ENCODE data around the gene NFKBIZ. TPM values are rescaled to one million over a fixed set of nuclear protein-coding genes. Genes with fewer than 3 reads are reported as not detected.

NFKBIZ gene
- total and polyA plus RNA-seq, 9 of the 15 experiments (the other 6 are each of a cell fraction or from before 2014, with no cell fraction given), result 1.2 to 13.7 (median 5.7) TPM

- no peak for TF ChIP-seq PTTG1 (tag; IDR thresholded peaks at IDR 0.05; ENCODE audit: low read depth)
- no peak for TF ChIP-seq PTRF (tag; IDR thresholded peaks at IDR 0.05)
These were observed 2.0 kb upstream of the NFKBIZ start (continued) for GRCh38 chr3:101847328-101847727.

DNA sequence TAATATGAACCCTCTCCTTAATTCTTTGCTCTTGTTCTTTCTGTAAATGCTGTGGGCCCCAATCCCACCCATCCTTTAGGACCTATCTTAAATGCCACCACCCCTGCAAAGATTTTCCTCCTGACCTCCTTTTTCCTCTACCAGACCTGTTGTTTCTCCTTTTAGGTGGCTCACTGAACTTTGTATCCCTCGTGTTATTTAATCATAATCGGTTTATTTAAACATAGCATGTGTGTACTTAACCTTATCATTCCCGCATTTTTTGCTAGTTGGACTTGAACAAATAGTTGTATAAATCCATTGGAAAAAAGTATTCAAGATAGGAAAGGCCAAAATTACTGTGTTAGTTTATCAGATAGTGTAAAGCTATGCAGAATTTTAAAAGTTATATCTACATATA, 988 bp upstream of the NFKBIZ start:
- intact Hi-C loops (cut with micrococcal nuclease), result no loop called here
- WGBS (ENCODE audit: insufficient coverage, low coverage, missing lambda C conversion rate), result 67% methylated on average over 3 of the region's 3 CpGs
- TF ChIP-seq MTA3 (IDR thresholded peaks at IDR 0.05; ENCODE audit: borderline replicate concordance), result no peak
- TF ChIP-seq USF2 (CRISPR knock-in tag; IDR thresholded peaks at IDR 0.05), result no peak
- no peak for TF ChIP-seq TAF7 (tag; IDR thresholded peaks at IDR 0.05)
- TF ChIP-seq KLF6 (CRISPR knock-in tag; IDR thresholded peaks at IDR 0.05; ENCODE audit: borderline replicate concordance), result no peak
- TF ChIP-seq ATF2 (CRISPR knock-in tag; IDR thresholded peaks at IDR 0.05), result no peak
- TF ChIP-seq HMG20A (CRISPR knock-in tag; conservative IDR thresholded peaks at IDR 0.05), result no peak
- TF ChIP-seq TAF15 (IDR thresholded peaks at IDR 0.05; ENCODE audit: low read depth, low read length), result no peak
- TF ChIP-seq PBX2 (CRISPR knock-in tag; IDR thresholded peaks at IDR 0.05; ENCODE audit: low read depth), result no peak
- TF ChIP-seq PBX2 (tag; conservative IDR thresholded peaks at IDR 0.05; ENCODE audit: low read depth), result no peak
- no peak for TF ChIP-seq HDAC8 (tag; IDR thresholded peaks at IDR 0.05)

More for the DNA sequence above, 988 bp upstream of the NFKBIZ start:
- Histone ChIP-seq H3K4me2 (ENCODE audit: insufficient read depth, low read length) (0 out of 2 replicates have a peak overlapping the region, but pooled peaks have one; percentile 69), H3K27ac (ENCODE audit: extremely low read depth, low read depth, low read length) (peak overlapping the region; percentile 74; the same call in 1 of the 3 replicates), H3K27me3 (ENCODE audit: control insufficient read depth in 2 of 2, insufficient read depth in 2 of 2, low read length in 2 of 2) (no peaks in the 10 kb centered on the region), H3K9me1 (ENCODE audit: control insufficient read depth, insufficient read depth, low read length) (no peaks in the 10 kb centered on the region), H3K4me1 (replicated peaks in 1 of 2; ENCODE audit: control insufficient read depth in 2 of 2, insufficient read depth in 2 of 2, low read length in 2 of 2) (peaks cover 8 to 10% of the 10 kb centered on the region in 2 experiments; a peak in 3 of 5 replicates), H4K20me1 (replicated peaks; ENCODE audit: control insufficient read depth, insufficient read depth, low read length) (peaks cover 6% of the 10 kb centered on the region; the same call in 1 of the 2 replicates), H3K9me3 (replicated peaks; ENCODE audit: control insufficient read depth, insufficient read depth, low read depth, low read length) (no peaks in the 10 kb centered on the region), H3K36me3 (ENCODE audit: control insufficient read depth, insufficient read depth, low read length) (peaks cover 17% of the 10 kb centered on the region), H3K4me3 (no peak overlapping the region), H2AFZ (ENCODE audit: low read depth, low read length) (peak overlapping the region; percentile 90), H3K79me2 (ENCODE audit: control insufficient read depth, insufficient read depth, low read length) (peaks cover 25% of the 10 kb centered on the region), H3K9ac (ENCODE audit: insufficient read depth in 1 of 2, low read depth in 2 of 2, low read length in 2 of 2) (peak overlapping the region in 1 of 2 experiments; percentile 73; a peak in 2 of 4 replicates)
- DNase-seq (ENCODE audit: extremely low read depth in 1 of 4, low spot score in 3 of 4) (no peak), ATAC-seq (no peak), FAIRE-seq (no peak)
- POLR2A ChIA-PET, result interaction anchor here (0.6 to 2.2 kb wide), 3 partner anchors 20 to 360 kb away, joined by 3 to 16 read pairs (median 9); no protein-coding TSS in a partner anchor
- in situ Hi-C loops (cut with MboI), result no loop called here
- CTCF ChIA-PET (ENCODE audit: low intra/inter-chr PET ratio), result no interaction called here
- BruUV-seq (replicated peaks), result no TSS peak
